NOMO-1 treated with dmso at 0.1 percent for 144 hours (cell line): ENCODE results near the gene NUMA1.

Experiments used
- DNase-seq: peaks from one replicate; lab custom pipeline; 2025; ENCODE audit not compliant: unreplicated experiment; lab: John Stamatoyannopoulos, UW

NUMA1 gene

DNA sequence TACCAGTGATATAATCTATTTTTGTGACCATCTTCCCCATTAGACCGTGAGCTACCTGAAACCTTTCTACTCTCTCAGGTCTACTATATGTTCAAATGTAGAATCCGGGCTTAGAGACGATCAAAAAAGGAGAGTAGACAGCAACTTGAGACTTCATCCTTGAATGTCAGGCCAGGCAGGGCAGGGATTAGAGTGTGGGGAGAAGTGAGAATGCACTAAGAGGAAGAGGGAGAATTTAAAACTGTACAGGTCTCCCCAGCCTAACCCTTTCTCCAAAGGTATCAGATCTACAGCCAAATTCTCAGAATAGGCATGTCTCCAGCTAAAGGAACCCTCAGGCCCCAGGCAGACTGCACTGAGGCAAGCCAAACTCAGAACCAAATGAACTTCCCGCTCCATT is 21.8 kb upstream of the NUMA1 start:
- DNase-seq: no peak

GRCh38 chr11:72100462-72100861 is 20.1 kb upstream of the NUMA1 start:
- peak; percentile 82 for DNase-seq

- DNase-seq: no peak
These were observed 19.7 kb upstream of the NUMA1 start for GRCh38 chr11:72100009-72100408.

GRCh38 chr11:72098741-72099140 is 18.4 kb upstream of the NUMA1 start:
- DNase-seq: no peak

GRCh38 chr11:72091292-72091691 is 10.9 kb upstream of the NUMA1 start:
- peak; percentile 74 for DNase-seq

GRCh38 chr11:72088076-72088808 is 7.9 kb upstream of the NUMA1 start:
- no peak for DNase-seq

DNA sequence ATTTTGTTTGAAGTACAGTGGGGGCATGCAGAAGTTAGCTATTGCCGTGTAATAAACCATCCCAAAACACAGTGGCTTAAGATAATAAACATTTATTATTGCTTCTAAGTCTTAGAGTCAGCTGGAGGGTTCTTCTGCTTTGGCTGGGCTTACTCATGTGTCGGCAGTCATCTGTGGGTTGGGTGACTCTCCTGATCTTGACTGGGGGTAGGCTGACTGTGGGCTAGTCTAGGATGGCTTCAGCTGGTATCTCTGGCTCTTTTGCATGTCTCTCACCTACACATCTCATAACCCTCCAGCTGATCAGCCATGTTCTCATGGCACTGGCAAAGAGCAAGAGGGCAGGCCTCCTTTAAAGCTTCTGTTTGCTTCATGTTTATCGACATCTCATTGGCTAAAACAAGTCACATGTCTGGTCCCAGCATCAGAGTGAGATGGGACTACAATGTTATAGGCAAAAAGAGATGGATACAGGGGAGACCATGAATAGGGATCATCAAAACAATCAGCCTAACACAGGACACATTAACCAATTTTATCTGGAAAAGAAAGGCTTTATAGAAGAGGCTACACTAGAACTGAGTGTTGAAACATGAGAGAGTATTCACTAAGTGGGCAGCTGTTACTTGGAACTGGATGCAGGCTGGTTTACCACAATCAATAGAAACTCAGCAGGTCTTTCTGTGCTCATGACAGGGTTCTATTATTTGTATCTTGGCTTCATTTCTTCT is 5.4 kb upstream of the NUMA1 start:
- DNase-seq: no peak

DNA sequence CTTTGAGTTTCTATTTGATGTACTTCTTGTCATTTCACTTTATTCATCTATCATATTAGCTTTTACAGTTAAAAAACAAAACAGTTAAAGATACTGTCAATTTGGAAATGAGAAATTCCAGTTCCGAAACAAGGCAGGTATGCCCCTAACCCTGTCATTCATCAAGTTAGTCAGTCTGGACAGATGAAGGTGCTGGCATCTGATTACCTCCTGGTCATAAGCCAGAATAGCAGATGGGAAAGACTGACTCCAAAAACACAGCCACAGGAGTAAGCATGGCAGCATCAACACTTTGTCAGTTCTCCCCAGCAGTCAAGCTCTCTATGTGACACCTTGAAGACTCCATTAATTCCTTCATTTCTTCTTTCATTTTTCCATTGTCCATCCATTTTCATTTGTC is 4.6 kb upstream of the NUMA1 start:
- DNase-seq: no peak

DNA sequence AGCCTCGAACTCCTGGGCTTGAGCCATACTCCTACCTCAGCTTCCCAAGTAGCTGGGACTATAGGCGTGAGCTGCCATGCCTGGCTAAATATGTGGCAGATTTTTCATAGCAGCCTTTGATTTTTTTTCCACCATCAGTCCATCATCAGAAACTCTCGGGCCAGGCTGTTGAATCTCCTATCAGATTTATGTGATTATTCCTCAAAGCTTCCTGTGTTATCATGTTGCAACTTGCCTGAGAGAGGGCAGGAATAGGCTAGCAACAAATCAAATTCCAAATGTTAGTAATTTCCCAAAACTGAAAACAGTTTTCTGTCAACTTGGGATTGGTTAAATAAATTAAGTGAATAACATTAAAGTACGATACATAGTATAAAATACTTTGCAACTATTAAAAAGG is 3.7 kb upstream of the NUMA1 start:
- DNase-seq: no peak

GRCh38 chr11:72083414-72083813 is 3.1 kb upstream of the NUMA1 start:
- DNase-seq: no peak

GRCh38 chr11:72081821-72082453 is 1.6 kb upstream of the NUMA1 start:
- no peak for DNase-seq

DNA sequence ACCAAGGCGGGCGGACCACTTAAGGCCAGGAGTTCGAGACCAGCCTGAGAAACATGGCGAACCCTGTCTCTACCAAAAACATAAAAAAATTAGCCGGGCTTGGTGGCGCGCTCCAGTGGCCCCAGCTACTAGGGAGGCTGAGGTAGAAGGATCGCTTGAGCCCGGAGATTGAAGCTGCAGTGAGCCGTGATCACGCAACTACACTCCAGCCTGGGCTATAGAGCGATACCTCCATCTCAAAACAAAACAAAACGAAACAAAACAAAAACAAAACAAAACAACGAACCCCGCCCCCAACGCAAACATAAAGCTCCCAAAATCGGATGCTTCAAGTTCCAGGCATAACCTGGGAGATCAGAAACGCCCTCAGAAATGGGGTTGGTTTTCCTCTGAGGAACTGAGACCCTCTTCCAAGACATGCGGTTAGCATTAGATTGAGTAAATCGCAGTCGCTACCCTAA is 872 bp upstream of the NUMA1 start:
- DNase-seq: no peak

DNA sequence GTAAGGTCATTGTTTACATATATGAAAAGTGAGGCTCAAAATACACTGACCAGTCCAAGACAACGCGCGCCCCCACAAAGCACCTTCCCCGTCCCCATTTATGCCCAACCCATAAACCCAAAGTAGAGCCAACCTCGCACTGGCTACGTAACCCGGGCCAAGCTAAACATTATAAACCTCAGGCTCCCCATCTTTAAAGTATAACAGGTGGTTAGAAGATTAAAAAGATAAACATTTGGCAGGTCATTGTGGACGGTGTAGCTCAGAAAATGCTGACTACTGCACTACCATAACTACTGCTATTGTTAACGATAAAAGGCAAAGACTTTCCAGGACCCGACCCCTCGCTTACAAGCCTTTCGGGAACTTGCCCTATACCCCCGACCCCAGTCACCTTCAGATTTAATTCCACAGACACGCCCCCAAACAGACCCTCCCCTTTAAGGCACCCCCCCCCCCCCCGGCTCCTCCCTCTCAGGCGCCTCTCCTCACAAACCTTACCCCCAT is 470 bp downstream of the NUMA1 start:
- DNase-seq: no peak

GRCh38 chr11:72078477-72078876 is 1.9 kb downstream of the NUMA1 start:
- DNase-seq: no peak

GRCh38 chr11:72075756-72076155 is 4.6 kb downstream of the NUMA1 start:
- DNase-seq: no peak

DNA sequence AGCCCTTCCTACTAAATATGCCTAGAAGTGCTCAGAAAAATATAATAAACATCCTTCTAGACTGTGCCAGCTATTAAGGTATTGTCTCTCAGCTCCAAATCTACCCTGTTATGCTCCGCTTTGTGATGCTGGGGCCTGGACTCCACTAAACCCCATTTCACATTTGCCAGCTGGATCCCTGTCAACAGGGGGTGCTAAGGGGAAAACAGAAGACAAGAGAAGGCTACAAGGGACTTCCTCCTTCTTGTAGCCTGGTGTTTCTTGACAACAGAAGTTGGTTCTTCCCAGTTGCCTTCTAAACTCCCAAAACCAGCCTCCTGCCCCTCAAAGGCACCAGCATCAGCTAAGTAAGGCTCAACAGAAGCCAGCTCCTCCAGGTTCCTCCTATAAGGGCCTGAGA is 5.2 kb downstream of the NUMA1 start:
- DNase-seq: no peak

DNA sequence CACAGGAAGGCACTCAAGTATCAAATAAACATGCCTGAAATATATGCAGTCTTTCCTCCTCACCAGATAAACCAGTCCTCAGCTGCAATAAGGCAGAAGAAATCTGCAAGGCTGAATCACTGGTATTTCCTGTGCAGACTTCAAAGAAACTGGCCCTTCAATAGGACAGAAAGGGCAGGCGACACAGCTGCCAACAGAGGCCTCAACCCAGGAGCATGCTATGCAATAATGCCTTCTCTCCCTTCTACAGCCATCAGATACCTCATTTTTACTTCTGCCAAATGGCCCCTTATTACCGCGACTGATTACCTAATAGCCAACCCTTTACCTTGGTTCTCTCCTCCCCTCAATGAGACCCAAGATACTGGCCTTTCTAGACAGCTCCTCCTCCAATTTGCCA is 8.0 kb downstream of the NUMA1 start:
- no peak for DNase-seq

GRCh38 chr11:72070491-72070890 is 9.9 kb downstream of the NUMA1 start:
- DNase-seq: no peak

DNA sequence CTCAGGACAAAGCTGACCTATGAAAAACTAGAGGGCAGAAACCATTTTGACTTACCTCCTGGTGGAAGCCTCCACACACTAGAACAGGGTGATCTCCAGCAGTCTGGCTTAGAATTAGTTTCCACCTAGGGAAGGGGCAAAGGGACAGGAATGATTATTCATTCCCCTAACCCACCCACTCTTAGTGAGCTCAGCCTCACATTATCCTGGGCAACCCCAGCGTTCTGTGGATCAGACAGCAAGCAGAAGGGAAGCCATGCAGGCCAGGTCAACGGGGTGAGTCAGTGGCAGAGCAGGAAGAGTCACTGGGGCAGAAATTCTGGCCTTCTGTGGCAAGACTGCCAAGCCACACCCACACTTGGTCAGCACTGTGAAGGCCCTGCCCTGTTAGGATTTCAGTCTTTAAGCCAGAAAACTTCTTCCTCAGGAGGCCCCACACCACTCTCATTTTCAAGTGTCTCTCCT is 10.5 kb downstream of the NUMA1 start:
- DNase-seq: peak; percentile 86

DNA sequence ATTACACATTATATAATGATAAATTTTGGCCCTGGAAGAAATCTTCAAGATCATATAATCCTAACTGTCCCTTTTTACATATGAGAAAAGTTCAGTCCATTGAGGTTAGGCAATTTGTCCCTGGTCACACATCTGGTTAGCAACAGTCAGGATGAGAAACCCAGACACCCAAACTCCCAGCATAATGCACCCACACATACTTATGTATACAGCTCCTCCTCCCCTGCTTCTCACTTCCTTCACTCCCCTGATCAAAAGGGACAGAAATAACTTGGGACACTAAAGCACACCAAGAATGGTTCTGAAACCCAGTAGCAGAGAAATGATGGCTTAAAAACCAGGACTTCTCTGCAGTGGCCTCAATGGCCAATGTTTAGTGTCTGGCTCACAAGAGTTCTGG is 11.1 kb downstream of the NUMA1 start:
- DNase-seq: no peak

DNA sequence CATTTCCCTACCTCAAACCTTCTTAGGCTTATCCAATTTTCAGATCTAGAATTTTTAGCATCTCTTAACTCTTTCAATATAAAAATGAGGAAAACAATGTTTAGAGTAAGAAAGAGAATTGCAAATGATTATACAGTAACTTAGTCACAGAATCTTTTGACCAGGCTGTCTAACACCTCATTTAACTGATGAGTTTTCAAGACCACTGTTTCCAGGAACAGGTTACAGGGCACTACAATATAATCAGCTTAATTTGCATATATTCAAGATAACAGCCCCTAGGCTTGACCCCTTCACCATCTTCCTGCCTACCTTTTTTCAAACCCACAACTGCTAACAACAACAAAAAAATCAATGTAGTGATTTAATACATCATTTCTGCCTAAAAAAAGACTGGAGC is 12.7 kb downstream of the NUMA1 start:
- DNase-seq: no peak

DNA sequence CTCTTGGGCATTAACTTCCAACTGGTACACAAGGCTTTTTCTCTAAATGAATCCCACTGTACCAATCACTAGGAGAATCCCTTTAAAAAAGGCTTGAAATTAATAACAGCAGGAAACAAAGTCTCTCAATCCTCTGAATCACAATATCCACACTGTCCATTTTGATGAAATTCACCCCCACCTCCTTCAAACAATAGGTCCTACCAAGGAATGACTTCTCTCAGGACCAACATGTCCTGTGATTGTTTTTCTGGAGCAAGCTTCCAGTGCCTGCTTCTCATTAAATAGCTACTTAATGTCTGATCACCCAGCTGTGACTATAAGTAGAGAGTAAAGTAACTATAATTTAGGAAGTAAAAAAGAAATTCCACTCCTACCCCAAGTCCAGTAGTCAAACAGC is 13.1 kb downstream of the NUMA1 start:
- DNase-seq: no peak
